HCT116 (cell line): ENCODE data around the gene CCDC88C. TPM values are rescaled to one million over a fixed set of nuclear protein-coding genes. Genes with fewer than 3 reads are reported as not detected.

ENCODE experiments used
- ATAC-seq: fragments of 200-7000 bp; cut with Tn5 transposase; 2 replicates; pipeline ENCODE4 v1.9.1; 2020; ENCODE audit warnings: mild to moderate bottlenecking, moderate library complexity
- BruUV-seq: library from RNA; stranded (reverse); fragments of 400-500 nt; replicated peaks from 2 replicates; lab custom pipeline; 2021; lab: Mats Ljungman, UMichigan
- CTCF ChIA-PET: fragments of 300-600 bp; sonication (Branson Sonifier 250); formaldehyde crosslinking; loops from one replicate; lab custom pipeline; 2021; ENCODE audit warnings: antibody characterized with exemption; lab: Charles Lee
- POLR2A ChIA-PET: fragments of 300-600, 350-600 bp; sonication (Branson Sonifier 250); formaldehyde crosslinking; loops from one replicate; lab custom pipeline; 2021; ENCODE audit warnings: antibody characterized with exemption; lab: Charles Lee
- RAD21 ChIA-PET, 2 experiments: fragments of 300-600 bp; sonication (Branson Sonifier 250); formaldehyde crosslinking; loops; one replicate each; lab custom pipeline; 2023; ENCODE audit warnings: low total read pairs in 2 of 2; ENCODE audit not compliant: uncharacterized antibody in 2 of 2, unreplicated experiment in 2 of 2, low non-redundant PET in 1 of 2; lab: Charles Lee
- DNase-seq: peaks from one replicate; pipeline ENCODE4 v3.0.0-alpha.2; 2010; ENCODE audit warnings: low read depth, low spot score
- H2AFZ ChIP-seq: fragments of 200-600 bp; shearing (Covaris generic), sonication (generic); 2 replicates; pipeline ENCODE4 v1.6.1; 2017; ENCODE audit warnings: low read depth, mixed run types, mixed read lengths, antibody characterized with exemption, low read length; ENCODE audit not compliant: poor library complexity, severe bottlenecking
- H3K27ac ChIP-seq: 2 replicates; pipeline ENCODE4 v1.5.1; 2012; ENCODE audit warnings: low read depth, low read length
- H3K27me3 ChIP-seq: fragments of 200-600 bp; sonication (generic); 2 replicates; pipeline ENCODE4 v1.6.1; 2016; ENCODE audit warnings: mixed run types, low read length, mixed read lengths; ENCODE audit not compliant: insufficient read depth
- H3K36me3 ChIP-seq, 2 experiments: fragments of 200-500 bp in 1 of 2; fragments of 200-600 bp in 1 of 2; sonication (Bioruptor generic) in 1 of 2; sonication (generic) in 1 of 2; 2 replicates each; pipeline versions ENCODE4 v1.5.1 to v1.6.1; 2014 to 2016; ENCODE audit warnings: low read length in 2 of 2, inconsistent platforms in 1 of 2, mixed read lengths in 1 of 2, mixed run types in 1 of 2; ENCODE audit not compliant: insufficient read depth in 2 of 2, control insufficient read depth in 1 of 2
- H3K4me1 ChIP-seq, 2 experiments: fragments of 200-600 bp in 1 of 2; sonication (generic) in 1 of 2; 2 replicates each; pipeline versions ENCODE4 v1.5.1 to v1.6.1; 2012 to 2017; ENCODE audit warnings: low read length in 2 of 2, inconsistent platforms in 1 of 2, mild to moderate bottlenecking in 1 of 2, mixed read lengths in 1 of 2, mixed run types in 1 of 2, moderate library complexity in 1 of 2; ENCODE audit not compliant: insufficient read depth in 2 of 2, control insufficient read depth in 1 of 2
- H3K4me2 ChIP-seq: fragments of 200-600 bp; sonication (generic); 2 replicates; pipeline ENCODE4 v1.6.1; 2017; ENCODE audit warnings: mixed run types, low read length, mixed read lengths
- H3K4me3 ChIP-seq, 2 experiments: fragments of 200-600 bp in 1 of 2; sonication (generic) in 1 of 2; replicated peaks in 1 of 2; 2 replicates each; pipeline ENCODE4 v1.5.1; 2011 to 2016; ENCODE audit warnings: low read length in 2 of 2, control low read depth in 1 of 2, low read depth in 1 of 2, mild to moderate bottlenecking in 1 of 2, mixed read lengths in 1 of 2, mixed run types in 1 of 2
- H3K79me2 ChIP-seq: fragments of 200-600 bp; sonication (generic); 2 replicates; pipeline ENCODE4 v1.6.1; 2017; ENCODE audit warnings: mild to moderate bottlenecking, mixed run types, low read length, moderate library complexity, mixed read lengths; ENCODE audit not compliant: insufficient read depth
- H3K9ac ChIP-seq: fragments of 200-600 bp; sonication (generic); 2 replicates; pipeline ENCODE4 v1.6.1; 2016; ENCODE audit warnings: low read length, mixed read lengths
- H3K9me2 ChIP-seq: fragments of 200-600 bp; sonication (generic), shearing (Covaris generic); 2 replicates; pipeline ENCODE4 v1.6.1; 2017; ENCODE audit warnings: mixed run types, mild to moderate bottlenecking, moderate library complexity; ENCODE audit not compliant: insufficient read depth
- H3K9me3 ChIP-seq, 2 experiments: fragments of 200-500 bp in 1 of 2; fragments of 200-600 bp in 1 of 2; sonication (Bioruptor generic) in 1 of 2; sonication (generic) in 1 of 2; 2 replicates each; pipeline ENCODE4 v1.6.1; 2014 to 2017; ENCODE audit warnings: low read length in 2 of 2, mixed read lengths in 2 of 2, inconsistent platforms in 1 of 2, low read depth in 1 of 2, mild to moderate bottlenecking in 1 of 2, mixed run types in 1 of 2, moderate library complexity in 1 of 2; ENCODE audit not compliant: control insufficient read depth in 1 of 2, insufficient read depth in 1 of 2
- H4K20me1 ChIP-seq: fragments of 200-600 bp; sonication (generic), shearing (Covaris generic); 2 replicates; pipeline ENCODE4 v1.6.1; 2017; ENCODE audit warnings: mixed run types, mild to moderate bottlenecking, moderate library complexity; ENCODE audit not compliant: insufficient read depth
- CBX3 ChIP-seq: IDR thresholded peaks from 2 replicates; pipeline ENCODE4 v1.6.1; 2012; ENCODE audit warnings: low read depth
- EGR1 ChIP-seq: IDR thresholded peaks from 2 replicates; pipeline ENCODE4 v1.6.1; 2012; ENCODE audit warnings: low read depth
- MAX ChIP-seq: IDR thresholded peaks from 2 replicates; pipeline ENCODE4 v1.6.1; 2012
- POLR2AphosphoS5 ChIP-seq: IDR thresholded peaks from 2 replicates; pipeline ENCODE4 v1.6.1; 2011; ENCODE audit warnings: mild to moderate bottlenecking, low read depth, low read length, moderate library complexity
- RAD21 ChIP-seq: IDR thresholded peaks from 2 replicates; pipeline ENCODE4 v1.6.1; 2012; ENCODE audit warnings: low read depth, mild to moderate bottlenecking
- REST ChIP-seq: IDR thresholded peaks from 2 replicates; pipeline ENCODE4 v1.6.1; 2012; ENCODE audit warnings: low read depth
- SIN3A ChIP-seq: IDR thresholded peaks from 2 replicates; pipeline ENCODE4 v1.6.1; 2012; ENCODE audit warnings: low read depth
- TCF7L2 ChIP-seq: IDR thresholded peaks from 2 replicates; pipeline ENCODE4 v1.7.0; 2011; ENCODE audit warnings: borderline replicate concordance, inconsistent platforms; ENCODE audit not compliant: insufficient read depth, insufficient read length; ENCODE audit errors: extremely low read depth
- YY1 ChIP-seq: IDR thresholded peaks from 2 replicates; pipeline ENCODE4 v1.6.1; 2011; ENCODE audit warnings: low read length, low read depth, moderate library complexity, mild to moderate bottlenecking; ENCODE audit not compliant: insufficient replicate concordance; ENCODE audit errors: extremely low read depth
- ZNF274 ChIP-seq: fragments of 200-500 bp; sonication (Bioruptor generic); IDR thresholded peaks from 2 replicates; pipeline ENCODE4 v1.6.1; 2014; ENCODE audit warnings: mild to moderate bottlenecking, low read depth, low read length, inconsistent platforms
- intact Hi-C: fragments of 100-400 bp; cut with micrococcal nuclease; formaldehyde crosslinking; loops from 2 replicates; pipeline ENCODE4 v1.10.0; 2022
- total RNA-seq: library from RNA; stranded (reverse); gene quantifications from one replicate; pipeline ENCODE4 v1.2.1, GENCODE V29; 2021; ENCODE audit not compliant: unreplicated experiment
- TF ChIP-seq, protein P1 (sequence below): IDR thresholded peaks from 2 replicates; pipeline ENCODE4 v1.6.1; 2012

Gene CCDC88C
- total RNA-seq, 1 experiment from 2014 or later = 20.8 TPM

DNA sequence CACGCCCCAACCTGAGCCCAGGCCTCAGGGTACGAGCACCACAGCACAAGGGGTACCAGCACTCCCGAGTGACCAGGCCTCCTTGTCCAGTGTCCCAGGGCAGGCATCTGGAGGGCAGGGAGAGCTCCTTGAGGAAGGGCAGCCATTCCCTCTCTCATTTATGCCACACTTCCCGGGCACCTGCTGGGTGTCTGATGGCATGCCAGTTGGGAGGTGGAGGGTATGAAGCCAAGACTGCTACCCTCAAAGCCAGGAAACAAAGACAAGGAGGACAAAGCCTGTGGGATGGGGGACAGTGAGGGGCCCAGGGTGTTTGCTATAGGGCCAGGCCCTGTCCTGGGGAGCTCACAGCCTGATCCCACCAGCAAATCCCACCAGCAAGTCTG is 45.6 kb downstream of the CCDC88C start:
- DNase-seq (no peak), ATAC-seq (no peak)
- H3K27me3 ChIP-seq = no peaks in the 10 kb centered on the region
- intact Hi-C loops = no loop called here
- no peaks in the 10 kb centered on the region for H3K9me2 ChIP-seq
- ChIA-PET CTCF (no interaction called here), POLR2A (no interaction called here), RAD21 (no interaction called here)
- peaks cover 0 to 4% of the 10 kb centered on the region in 2 experiments; a peak in 2 of 4 replicates for H3K4me1 ChIP-seq
- no peak overlapping the region for H3K9ac ChIP-seq
- H3K79me2 ChIP-seq = peaks cover 7% of the 10 kb centered on the region; the same call in 1 of the 2 replicates
- no peaks in the 10 kb centered on the region for H4K20me1 ChIP-seq
- BruUV-seq = no TSS peak
- no peaks in the 10 kb centered on the region for H3K9me3 ChIP-seq
- no peak overlapping the region for H3K4me2 ChIP-seq
- H3K36me3 ChIP-seq = no peaks in the 10 kb centered on the region
- no peak overlapping the region for H2AFZ ChIP-seq
- TF ChIP-seq, protein P1, sequence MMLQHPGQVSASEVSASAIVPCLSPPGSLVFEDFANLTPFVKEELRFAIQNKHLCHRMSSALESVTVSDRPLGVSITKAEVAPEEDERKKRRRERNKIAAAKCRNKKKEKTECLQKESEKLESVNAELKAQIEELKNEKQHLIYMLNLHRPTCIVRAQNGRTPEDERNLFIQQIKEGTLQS = no peak
- no peak for TF ChIP-seq TCF7L2
- TF ChIP-seq YY1 = no peak
- TF ChIP-seq MAX = no peak
- TF ChIP-seq CBX3 = no peak
- TF ChIP-seq REST = no peak
- no peak for TF ChIP-seq POLR2AphosphoS5
- no peak for TF ChIP-seq SIN3A
- TF ChIP-seq ZNF274 = no peak
- TF ChIP-seq RAD21 = no peak
- TF ChIP-seq EGR1 = no peak
- no peak overlapping the region for H3K27ac ChIP-seq
- H3K4me3 ChIP-seq = no peak overlapping the region
